Stomach (tissue), 9 donors: Measurements from ENCODE around the gene MAP3K2. TPM values are rescaled to one million over a fixed set of nuclear protein-coding genes. Genes with fewer than 3 reads are reported as not detected.

Experiments used
- DNase-seq, 2 donors: peaks; one replicate each; pipeline versions ENCODE4 v3.0.0 to v3.0.0-alpha.2; 2013 to 2019
- H3K27ac ChIP-seq, 5 donors: fragments of 200-600 bp in 4 of 5; sonication (generic) in 4 of 5; one replicate each; pipeline ENCODE4 v1.5.1; 2013 to 2019; ENCODE audit warnings: mild to moderate bottlenecking in 1 of 5, moderate library complexity in 1 of 5
- H3K27me3 ChIP-seq, 3 donors: fragments of 200-600 bp; sonication (generic); one replicate each; pipeline ENCODE4 v1.5.1; 2017 to 2019; ENCODE audit warnings: mixed run types in 1 of 3
- H3K36me3 ChIP-seq, 4 donors: fragments of 200-600 bp; sonication (generic); 1 replicate in 3 of 4; 2 replicates in 1 of 4; pipeline ENCODE4 v1.5.1; 2016 to 2019
- H3K4me1 ChIP-seq, 4 donors: fragments of 200-600 bp; sonication (generic); one replicate each; pipeline ENCODE4 v1.5.1; 2016 to 2019
- H3K4me3 ChIP-seq, 4 donors: fragments of 200-600 bp; sonication (generic) in 3 of 4; one replicate each; pipeline ENCODE4 v1.5.1; 2016 to 2019; ENCODE audit warnings: mild to moderate bottlenecking in 1 of 4
- H3K9me3 ChIP-seq, 4 donors: fragments of 200-600 bp; sonication (generic); one replicate each; pipeline ENCODE4 v1.5.1; 2016 to 2019
- EP300 ChIP-seq: sonication (generic); formaldehyde crosslinking; IDR thresholded peaks from one replicate; pipeline ENCODE4 v1.6.1; 2017; ENCODE audit warnings: antibody characterized with exemption
- POLR2A ChIP-seq, 4 donors: fragments of 450-650 bp; IDR thresholded peaks; one replicate each; pipeline ENCODE4 v1.6.1; 2016; ENCODE audit warnings: antibody characterized with exemption in 4 of 4, control low read depth in 2 of 4, mild to moderate bottlenecking in 1 of 4, moderate library complexity in 1 of 4
- POLR2AphosphoS5 ChIP-seq, 3 donors: sonication (generic); formaldehyde crosslinking; IDR thresholded peaks; one replicate each; pipeline ENCODE4 v1.6.1; 2016; ENCODE audit warnings: antibody characterized with exemption in 3 of 3
- WGBS, 5 donors: extraction: QIAGEN DNeasy Blood & Tissue Kit in 3 of 5; methylation state at CpG; one replicate each; pipeline versions ENCODE4 v1.1.5 to v1.1.7; 2013 to 2018; 5-methylcytosine and 5-hydroxymethylcytosine counted together
- intact Hi-C: fragments of 100-400 bp; cut with DNase I; formaldehyde crosslinking; loops from one replicate; pipeline ENCODE4 v1.15.1; 2023; ENCODE audit warnings: low total_unique reads
- polyA plus RNA-seq, 3 donors: library from polyadenylated mRNA; stranded (reverse); fragments of 200-250 nt; gene quantifications; one replicate each; pipeline ENCODE4 v1.2.3, GENCODE V29; 2013
- total RNA-seq, 5 donors: library from RNA; depleted of rRNA; stranded (reverse); fragments of >200 nt; gene quantifications; one replicate each; pipeline versions ENCODE4 v1.1.0 to v1.2.3, GENCODE V29; 2014 to 2016
- TF ChIP-seq, protein P1 (sequence below), 7 experiments: fragments of 450-650 bp in 4 of 7; fragments of 200-600 bp in 3 of 7; sonication (generic) in 3 of 7; IDR thresholded peaks; one replicate each; pipeline ENCODE4 v1.5.1; 2016 to 2019; ENCODE audit warnings: antibody characterized with exemption in 7 of 7, control low read depth in 2 of 7, mild to moderate bottlenecking in 1 of 7
- donor health status: healthy with polysubstance abuse.
- donor health status: Bipolar disorder and iron deficiency.
- donor health status: healthy.

Gene MAP3K2
- total and polyA plus RNA-seq, 8 donors: 3.8 to 141 (median 55.6) TPM

DNA sequence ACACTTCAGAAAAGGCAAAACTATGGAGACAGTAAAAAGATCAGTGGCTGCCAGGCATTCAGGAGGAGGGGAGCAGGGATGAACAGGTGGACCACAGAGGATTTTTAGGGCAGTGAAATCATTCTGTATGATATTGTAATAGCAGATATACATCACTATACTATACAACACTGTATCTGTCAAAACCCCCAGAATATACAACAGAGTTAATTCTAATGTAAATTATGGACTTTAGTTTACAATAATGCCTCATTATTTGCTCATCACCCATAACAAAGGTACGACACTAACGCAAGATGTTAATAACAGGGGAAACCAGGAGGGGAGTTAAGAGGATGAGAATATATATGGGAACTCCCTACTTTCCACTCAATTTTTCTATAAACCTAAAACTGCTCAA is 28.8 kb downstream of the MAP3K2 start:
- Histone ChIP-seq H3K36me3 (no peaks in the 10 kb centered on the region), H3K4me3 (no peak overlapping the region), H3K9me3 (no peaks in the 10 kb centered on the region), H3K4me1 (peaks cover 0 to 61% (median 29%) of the 10 kb centered on the region in 4 donors), H3K27me3 (no peaks in the 10 kb centered on the region), H3K27ac (no peak overlapping the region)
- no peak for DNase-seq
- intact Hi-C loops: no loop called here
- TF ChIP-seq EP300 (no peak), POLR2AphosphoS5 (IDR thresholded peaks at IDR 0.05) (no peak), POLR2A (IDR thresholded peaks at IDR 0.05) (no peak)
- TF ChIP-seq, protein P1, sequence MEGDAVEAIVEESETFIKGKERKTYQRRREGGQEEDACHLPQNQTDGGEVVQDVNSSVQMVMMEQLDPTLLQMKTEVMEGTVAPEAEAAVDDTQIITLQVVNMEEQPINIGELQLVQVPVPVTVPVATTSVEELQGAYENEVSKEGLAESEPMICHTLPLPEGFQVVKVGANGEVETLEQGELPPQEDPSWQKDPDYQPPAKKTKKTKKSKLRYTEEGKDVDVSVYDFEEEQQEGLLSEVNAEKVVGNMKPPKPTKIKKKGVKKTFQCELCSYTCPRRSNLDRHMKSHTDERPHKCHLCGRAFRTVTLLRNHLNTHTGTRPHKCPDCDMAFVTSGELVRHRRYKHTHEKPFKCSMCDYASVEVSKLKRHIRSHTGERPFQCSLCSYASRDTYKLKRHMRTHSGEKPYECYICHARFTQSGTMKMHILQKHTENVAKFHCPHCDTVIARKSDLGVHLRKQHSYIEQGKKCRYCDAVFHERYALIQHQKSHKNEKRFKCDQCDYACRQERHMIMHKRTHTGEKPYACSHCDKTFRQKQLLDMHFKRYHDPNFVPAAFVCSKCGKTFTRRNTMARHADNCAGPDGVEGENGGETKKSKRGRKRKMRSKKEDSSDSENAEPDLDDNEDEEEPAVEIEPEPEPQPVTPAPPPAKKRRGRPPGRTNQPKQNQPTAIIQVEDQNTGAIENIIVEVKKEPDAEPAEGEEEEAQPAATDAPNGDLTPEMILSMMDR (IDR thresholded peaks at IDR 0.05): no peak
- WGBS, 5 donors: 81 to 96% (median 85%) methylated on average over 2 of the region's 2 CpGs

DNA sequence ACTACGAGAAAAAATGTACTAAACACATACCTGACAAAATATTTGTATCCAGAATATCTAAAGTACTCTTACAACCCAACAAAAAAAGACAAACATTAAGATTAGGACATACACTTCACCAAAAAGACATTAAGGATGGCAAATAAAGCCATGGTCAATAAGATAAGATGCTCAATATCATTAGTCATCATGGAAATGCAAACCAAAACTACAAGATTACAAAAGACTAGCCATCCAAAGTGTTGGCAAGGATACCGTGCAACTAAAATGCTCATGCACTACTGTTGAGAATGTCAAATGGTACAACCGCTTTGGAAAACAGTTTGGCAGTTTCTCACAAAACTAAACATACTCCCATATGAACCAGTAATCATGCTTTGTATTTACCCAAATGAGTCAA is 29.7 kb downstream of the MAP3K2 start:
- 53 to 86% (median 68%) methylated on average over 3 of the region's 3 CpGs for WGBS, 5 donors
- H3K4me3 ChIP-seq: no peak overlapping the region

DNA sequence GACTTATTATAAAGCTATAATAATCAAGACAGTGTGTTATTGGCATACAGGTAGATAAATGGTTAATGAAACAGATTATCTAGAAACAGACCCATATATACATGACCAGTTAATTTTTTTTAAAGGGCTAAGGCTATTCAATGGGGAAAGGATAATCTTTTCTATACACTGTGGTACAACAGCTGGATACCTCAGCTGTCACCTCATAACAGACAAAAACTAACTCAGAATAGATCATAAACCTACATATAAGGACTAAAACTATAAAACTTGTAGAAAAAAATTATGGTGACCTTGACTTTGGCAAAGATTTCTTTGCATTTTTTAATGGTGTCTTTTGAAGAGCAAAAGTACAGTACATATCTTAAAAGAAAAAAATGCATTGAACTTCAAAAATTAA is 30.2 kb downstream of the MAP3K2 start:
- H3K36me3 ChIP-seq: no peaks in the 10 kb centered on the region
- H3K4me1 ChIP-seq: peaks cover 0 to 48% (median 23%) of the 10 kb centered on the region in 4 donors
- TF ChIP-seq, protein P1 (IDR thresholded peaks at IDR 0.05): no peak
- TF ChIP-seq POLR2A (IDR thresholded peaks at IDR 0.05) (no peak), POLR2AphosphoS5 (IDR thresholded peaks at IDR 0.05) (no peak), EP300 (no peak)
- no peak for DNase-seq
- H3K9me3 ChIP-seq: no peaks in the 10 kb centered on the region
- no peak overlapping the region for H3K27ac ChIP-seq
- intact Hi-C loops: no loop called here
- no peaks in the 10 kb centered on the region for H3K27me3 ChIP-seq
- H3K4me3 ChIP-seq: no peak overlapping the region

More for the DNA sequence above, 29.7 kb downstream of the MAP3K2 start:
- DNase-seq: no peak
- Histone ChIP-seq H3K27me3 (no peaks in the 10 kb centered on the region), H3K36me3 (no peaks in the 10 kb centered on the region), H3K4me1 (peaks cover 0 to 52% (median 26%) of the 10 kb centered on the region in 4 donors), H3K27ac (no peak overlapping the region), H3K9me3 (no peaks in the 10 kb centered on the region)
- TF ChIP-seq, protein P1 (IDR thresholded peaks at IDR 0.05): no peak
- intact Hi-C loops: no loop called here

DNA sequence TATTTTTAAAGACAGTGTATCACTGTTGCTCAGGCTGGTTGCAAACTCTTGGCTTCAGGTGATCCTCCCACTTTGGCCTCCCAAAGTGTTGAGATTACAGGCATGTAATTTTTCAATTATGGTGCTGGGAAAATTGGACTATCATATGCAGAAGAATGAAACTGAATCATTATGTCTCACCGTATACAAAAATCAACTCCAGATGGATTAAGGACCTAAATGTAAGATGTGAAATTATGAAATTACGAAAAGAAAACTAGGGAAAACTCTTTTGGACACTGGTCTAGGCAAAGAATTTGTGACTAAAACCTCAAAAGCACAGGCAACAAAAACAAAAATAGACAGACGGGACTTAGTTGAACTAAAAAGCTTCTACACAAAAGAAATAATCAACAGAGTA is 31.2 kb downstream of the MAP3K2 start:
- H3K4me1 ChIP-seq: peaks cover 0 to 47% (median 20%) of the 10 kb centered on the region in 4 donors
- 91 to 99% (median 94%) methylated on average over 3 of the region's 3 CpGs for WGBS, 5 donors
- H3K4me3 ChIP-seq: no peak overlapping the region
- no peak overlapping the region for H3K27ac ChIP-seq
- H3K36me3 ChIP-seq: no peaks in the 10 kb centered on the region
- no peak for TF ChIP-seq POLR2A (IDR thresholded peaks at IDR 0.05)
- no peak for TF ChIP-seq POLR2AphosphoS5 (IDR thresholded peaks at IDR 0.05)
- TF ChIP-seq EP300: no peak
- TF ChIP-seq, protein P1 (IDR thresholded peaks at IDR 0.05): no peak
- intact Hi-C loops: no loop called here
- no peaks in the 10 kb centered on the region for H3K27me3 ChIP-seq
- H3K9me3 ChIP-seq: no peaks in the 10 kb centered on the region
- no peak for DNase-seq
